HEK293 (cell line): Measurements from ENCODE around the gene OPN1LW.

Experiments
- CTCF ChIA-PET: fragments of 350-600 bp; formaldehyde crosslinking; extraction: SDS; loops from one replicate; lab custom pipeline; 2021; ENCODE audit warnings: antibody characterized with exemption; lab: Yijun Ruan, JAX
- POLR2A ChIA-PET: fragments of 300-600 bp; formaldehyde crosslinking; extraction: SDS; loops from one replicate; lab custom pipeline; 2020; ENCODE audit warnings: antibody characterized with exemption, inconsistent platforms; lab: Yijun Ruan, JAX
- H3K27ac ChIP-seq: fragments of 200-500 bp; sonication (Bioruptor generic); 2 replicates; pipeline ENCODE4 v1.5.1; 2014; ENCODE audit warnings: low read depth, low read length, control low read depth, inconsistent platforms; ENCODE audit errors: extremely low read depth
- H3K36me3 ChIP-seq, 2 experiments: fragments of 200-500 bp in 1 of 2; sonication (Bioruptor generic) in 1 of 2; 1 replicate in 1 of 2; 2 replicates in 1 of 2; pipeline ENCODE4 v1.5.1; 2014 to 2017; ENCODE audit warnings: inconsistent platforms in 2 of 2, low read length in 2 of 2; ENCODE audit not compliant: control insufficient read depth in 2 of 2, insufficient read depth in 1 of 2
- H3K4me1 ChIP-seq: fragments of 200-500 bp; sonication (Bioruptor generic); 2 replicates; pipeline ENCODE4 v1.5.1; 2014; ENCODE audit warnings: mild to moderate bottlenecking, low read length, inconsistent platforms; ENCODE audit not compliant: control insufficient read depth, insufficient read depth
- H3K4me3 ChIP-seq: 2 replicates; pipeline ENCODE4 v1.5.1; 2011; ENCODE audit warnings: low read depth, mild to moderate bottlenecking, control low read depth, low read length, moderate library complexity
- H3K9me3 ChIP-seq: fragments of 200-500 bp; sonication (Bioruptor generic); 2 replicates; pipeline ENCODE4 v1.5.1; 2014; ENCODE audit warnings: low read depth, low read length, inconsistent platforms; ENCODE audit not compliant: control insufficient read depth, insufficient read depth
- ATF2 ChIP-seq: fragments of 450-650 bp; formaldehyde crosslinking; IDR thresholded peaks from 2 replicates; pipeline ENCODE4 v1.5.1; 2016; ENCODE audit warnings: missing biosample characterization, missing genetic modification characterization, low read depth
- HOXA7 ChIP-seq: sonication (generic); formaldehyde crosslinking; IDR thresholded peaks from 2 replicates; pipeline ENCODE4 v1.8.1; 2022; ENCODE audit warnings: missing genetic modification reagents, borderline replicate concordance
- KLF17 ChIP-seq: fragments of 450-650 bp; formaldehyde crosslinking; IDR thresholded peaks from 2 replicates; pipeline ENCODE4 v1.5.1; 2016; ENCODE audit warnings: missing biosample characterization, missing genetic modification characterization
- KLF7 ChIP-seq: fragments of 450-650 bp; formaldehyde crosslinking; IDR thresholded peaks from 2 replicates; pipeline ENCODE4 v1.5.1; 2016; ENCODE audit warnings: missing biosample characterization, missing genetic modification characterization, borderline replicate concordance
- KLF9 ChIP-seq: fragments of 450-650 bp; formaldehyde crosslinking; IDR thresholded peaks from 2 replicates; pipeline ENCODE4 v1.5.1; 2016; ENCODE audit warnings: missing biosample characterization, missing genetic modification characterization, low read depth
- PRDM6 ChIP-seq: fragments of 450-650 bp; formaldehyde crosslinking; IDR thresholded peaks from 2 replicates; pipeline ENCODE4 v1.5.1; 2017; ENCODE audit warnings: missing biosample characterization, missing genetic modification characterization
- SP2 ChIP-seq: fragments of 450-650 bp; formaldehyde crosslinking; IDR thresholded peaks from 2 replicates; pipeline ENCODE4 v1.5.1; 2016; ENCODE audit warnings: missing biosample characterization, missing genetic modification characterization
- WT1 ChIP-seq: fragments of 450-650 bp; formaldehyde crosslinking; IDR thresholded peaks from 2 replicates; pipeline ENCODE4 v1.5.1; 2016; ENCODE audit warnings: missing biosample characterization, missing genetic modification characterization
- ZBTB1 ChIP-seq: fragments of 450-650 bp; formaldehyde crosslinking; IDR thresholded peaks from 2 replicates; pipeline ENCODE4 v1.5.1; 2016; ENCODE audit warnings: missing biosample characterization, missing genetic modification characterization
- ZBTB17 ChIP-seq: fragments of 450-650 bp; formaldehyde crosslinking; IDR thresholded peaks from 2 replicates; pipeline ENCODE4 v1.5.1; 2016; ENCODE audit warnings: missing biosample characterization, missing genetic modification characterization
- ZBTB21 ChIP-seq: fragments of 450-650 bp; formaldehyde crosslinking; IDR thresholded peaks from 2 replicates; pipeline ENCODE4 v1.5.1; 2017; ENCODE audit warnings: missing biosample characterization, missing genetic modification characterization
- ZBTB44 ChIP-seq: fragments of 450-650 bp; IDR thresholded peaks from 2 replicates; pipeline ENCODE4 v1.5.1; 2018; ENCODE audit warnings: missing biosample characterization, mild to moderate bottlenecking, missing genetic modification characterization
- ZBTB6 ChIP-seq: fragments of 450-650 bp; formaldehyde crosslinking; IDR thresholded peaks from 2 replicates; pipeline ENCODE4 v1.5.1; 2017; ENCODE audit warnings: missing biosample characterization, missing genetic modification characterization
- ZFP69B ChIP-seq: fragments of 450-650 bp; formaldehyde crosslinking; IDR thresholded peaks from 2 replicates; pipeline ENCODE4 v1.5.1; 2016; ENCODE audit warnings: missing biosample characterization, missing genetic modification characterization
- ZNF148 ChIP-seq: fragments of 450-650 bp; formaldehyde crosslinking; IDR thresholded peaks from 2 replicates; pipeline ENCODE4 v1.5.0; 2017; ENCODE audit warnings: missing biosample characterization, missing genetic modification characterization, borderline replicate concordance
- ZNF157 ChIP-seq: fragments of 450-650 bp; formaldehyde crosslinking; IDR thresholded peaks from 2 replicates; pipeline ENCODE4 v1.5.1; 2016; ENCODE audit warnings: missing biosample characterization, missing genetic modification characterization
- ZNF169 ChIP-seq: fragments of 450-650 bp; formaldehyde crosslinking; IDR thresholded peaks from 2 replicates; pipeline ENCODE4 v1.5.1; 2016; ENCODE audit warnings: missing biosample characterization, missing genetic modification characterization
- ZNF19 ChIP-seq: fragments of 450-650 bp; formaldehyde crosslinking; IDR thresholded peaks from 2 replicates; pipeline ENCODE4; 2016; ENCODE audit warnings: missing biosample characterization, missing genetic modification characterization, low read depth
- ZNF23 ChIP-seq: fragments of 450-650 bp; formaldehyde crosslinking; IDR thresholded peaks from 2 replicates; pipeline ENCODE4 v1.5.1; 2016; ENCODE audit warnings: missing biosample characterization, missing genetic modification characterization, borderline replicate concordance
- ZNF239 ChIP-seq: fragments of 450-650 bp; formaldehyde crosslinking; IDR thresholded peaks from 2 replicates; pipeline ENCODE4 v1.5.1; 2016; ENCODE audit warnings: missing biosample characterization, missing genetic modification characterization
- ZNF366 ChIP-seq: fragments of 450-650 bp; formaldehyde crosslinking; conservative IDR thresholded peaks from 2 replicates; pipeline ENCODE4 v1.5.1; 2016; ENCODE audit warnings: missing biosample characterization, missing genetic modification characterization
- ZNF416 ChIP-seq: fragments of 450-650 bp; formaldehyde crosslinking; IDR thresholded peaks from 2 replicates; pipeline ENCODE4 v1.5.1; 2016; ENCODE audit warnings: missing biosample characterization, missing genetic modification characterization
- ZNF529 ChIP-seq: fragments of 450-650 bp; formaldehyde crosslinking; IDR thresholded peaks from 2 replicates; pipeline ENCODE4 v1.5.1; 2017; ENCODE audit warnings: missing genetic modification characterization, missing biosample characterization; ENCODE audit not compliant: insufficient replicate concordance
- ZNF544 ChIP-seq: fragments of 450-650 bp; formaldehyde crosslinking; IDR thresholded peaks from 2 replicates; pipeline ENCODE4 v1.5.0; 2017; ENCODE audit warnings: missing biosample characterization, missing genetic modification characterization
- ZNF664 ChIP-seq: fragments of 450-650 bp; formaldehyde crosslinking; IDR thresholded peaks from 2 replicates; pipeline ENCODE4 v1.5.1; 2016; ENCODE audit warnings: missing biosample characterization, missing genetic modification characterization
- ZNF707 ChIP-seq: fragments of 450-650 bp; formaldehyde crosslinking; IDR thresholded peaks from 2 replicates; pipeline ENCODE4 v1.5.1; 2016; ENCODE audit warnings: missing biosample characterization, missing genetic modification characterization
- ZNF792 ChIP-seq: fragments of 450-650 bp; formaldehyde crosslinking; IDR thresholded peaks from 2 replicates; pipeline ENCODE4 v1.5.1; 2016; ENCODE audit warnings: missing biosample characterization, missing genetic modification characterization

The OPN1LW gene

GRCh38 chrX:154120567-154120966 lies 23.5 kb upstream of the OPN1LW start:
- no peaks in the 10 kb centered on the region for H3K36me3 ChIP-seq
- H3K27ac ChIP-seq, result no peak overlapping the region
- no peaks in the 10 kb centered on the region for H3K4me1 ChIP-seq
- CTCF ChIA-PET, result no interaction called here
- no peak overlapping the region for H3K4me3 ChIP-seq
- POLR2A ChIA-PET, result no interaction called here
- H3K9me3 ChIP-seq, result no peaks in the 10 kb centered on the region; the same call in 1 of the 2 replicates
- no peak for TF ChIP-seq ZNF664 (tag by site-specific recombination)
- no peak for TF ChIP-seq ZNF792 (tag by site-specific recombination)
- no peak for TF ChIP-seq ZBTB1 (tag by site-specific recombination)
- no peak for TF ChIP-seq ZNF366 (tag by site-specific recombination)
- no peak for TF ChIP-seq ZNF169 (tag by site-specific recombination)
- TF ChIP-seq ZBTB17, result no peak
- no peak for TF ChIP-seq ZFP69B
- no peak for TF ChIP-seq ZBTB44 (tag by site-specific recombination)
- TF ChIP-seq SP2 (tag by site-specific recombination), result no peak
- TF ChIP-seq ZNF19 (tag by site-specific recombination), result no peak
- no peak for TF ChIP-seq PRDM6 (tag by site-specific recombination)
- no peak for TF ChIP-seq ZNF239 (tag by site-specific recombination)
- TF ChIP-seq ZNF416 (tag by site-specific recombination), result no peak
- no peak for TF ChIP-seq WT1 (tag by site-specific recombination)
- TF ChIP-seq ZNF23, result no peak
- no peak for TF ChIP-seq KLF17 (tag by site-specific recombination)
- TF ChIP-seq ZNF707, result no peak

- Histone ChIP-seq H3K36me3 (no peaks in the 10 kb centered on the region), H3K4me3 (no peak overlapping the region), H3K4me1 (no peaks in the 10 kb centered on the region), H3K9me3 (no peaks in the 10 kb centered on the region; the same call in 1 of the 2 replicates), H3K27ac (no peak overlapping the region)
- no peak for TF ChIP-seq ZNF239 (tag by site-specific recombination)
- no peak for TF ChIP-seq ZNF148 (tag by site-specific recombination)
- TF ChIP-seq WT1 (tag by site-specific recombination), result no peak
- no peak for TF ChIP-seq KLF7 (tag by site-specific recombination)
- no peak for TF ChIP-seq KLF9
- TF ChIP-seq ZBTB21, result no peak
- TF ChIP-seq ZNF529 (tag by site-specific recombination), result no peak
- TF ChIP-seq HOXA7 (CRISPR knock-in tag), result no peak
- no peak for TF ChIP-seq SP2 (tag by site-specific recombination)
- no peak for TF ChIP-seq ATF2 (tag by site-specific recombination)
- no peak for TF ChIP-seq ZNF544 (tag by site-specific recombination)
- TF ChIP-seq ZBTB6 (tag by site-specific recombination), result no peak
- TF ChIP-seq ZNF157 (tag by site-specific recombination), result no peak
- ChIA-PET POLR2A (no interaction called here), CTCF (no interaction called here)
Measured at GRCh38 chrX:154121207-154121606, 22.8 kb upstream of the OPN1LW start.
